Tibial artery (tissue), 4 donors: ENCODE measurements around the gene PRSS36.

ENCODE experiments used
- DNase-seq, 2 donors: peaks; one replicate each; pipeline ENCODE4 v3.0.0-alpha.2; 2019
- H3K27ac ChIP-seq, 2 donors: fragments of 200-600 bp; sonication (generic) in 1 of 2; 1 replicate in 1 of 2; 2 replicates in 1 of 2; pipeline ENCODE4 v1.5.1; 2018 to 2019; ENCODE audit warnings: mild to moderate bottlenecking in 1 of 2
- H3K27me3 ChIP-seq, 2 donors: fragments of 200-600 bp; sonication (generic) in 1 of 2; one replicate each; pipeline versions ENCODE4 v1.5.1 to v1.6.0; 2016 to 2019
- H3K36me3 ChIP-seq, 3 donors: fragments of 200-600 bp; sonication (generic) in 2 of 3; one replicate each; pipeline ENCODE4 v1.5.1; 2016 to 2019; ENCODE audit warnings: mild to moderate bottlenecking in 2 of 3
- H3K4me1 ChIP-seq, 4 donors: fragments of 200-600 bp; sonication (generic) in 2 of 4; 1 replicate in 3 of 4; 2 replicates in 1 of 4; pipeline ENCODE4 v1.5.1; 2016 to 2019
- H3K4me3 ChIP-seq, 2 donors: fragments of 200-600 bp; sonication (generic) in 1 of 2; 1 replicate in 1 of 2; 2 replicates in 1 of 2; pipeline ENCODE4 v1.5.1; 2018 to 2019; ENCODE audit warnings: mild to moderate bottlenecking in 2 of 2
- H3K9me3 ChIP-seq, 3 donors: fragments of 200-600 bp; sonication (generic) in 1 of 3; one replicate each; pipeline ENCODE4 v1.5.1; 2016 to 2019
- intact Hi-C: fragments of 100-400 bp; cut with DNase I; formaldehyde crosslinking; loops from one replicate; pipeline ENCODE4 v1.15.0; 2023; ENCODE audit warnings: low total_unique reads
- TF ChIP-seq, protein P1 (sequence below), 2 experiments: fragments of 200-600 bp in 1 of 2; fragments of 450-650 bp in 1 of 2; IDR thresholded peaks; one replicate each; pipeline ENCODE4 v1.5.1; 2017 to 2019; ENCODE audit warnings: antibody characterized with exemption in 2 of 2, mild to moderate bottlenecking in 1 of 2, moderate library complexity in 1 of 2

Gene PRSS36

GRCh38 chr16:31092330-31092729 lies 57.5 kb downstream of the PRSS36 start:
- Histone ChIP-seq H3K9me3 (no peaks in the 10 kb centered on the region), H3K4me3 (no peak overlapping the region), H3K36me3 (peaks cover 3 to 40% (median 25%) of the 10 kb centered on the region in 3 donors), H3K27me3 (no peaks in the 10 kb centered on the region), H3K27ac (no peak overlapping the region), H3K4me1 (peaks cover 0 to 22% (median 12%) of the 10 kb centered on the region in 4 donors)
- DNase-seq = no peak
- TF ChIP-seq, protein P1, sequence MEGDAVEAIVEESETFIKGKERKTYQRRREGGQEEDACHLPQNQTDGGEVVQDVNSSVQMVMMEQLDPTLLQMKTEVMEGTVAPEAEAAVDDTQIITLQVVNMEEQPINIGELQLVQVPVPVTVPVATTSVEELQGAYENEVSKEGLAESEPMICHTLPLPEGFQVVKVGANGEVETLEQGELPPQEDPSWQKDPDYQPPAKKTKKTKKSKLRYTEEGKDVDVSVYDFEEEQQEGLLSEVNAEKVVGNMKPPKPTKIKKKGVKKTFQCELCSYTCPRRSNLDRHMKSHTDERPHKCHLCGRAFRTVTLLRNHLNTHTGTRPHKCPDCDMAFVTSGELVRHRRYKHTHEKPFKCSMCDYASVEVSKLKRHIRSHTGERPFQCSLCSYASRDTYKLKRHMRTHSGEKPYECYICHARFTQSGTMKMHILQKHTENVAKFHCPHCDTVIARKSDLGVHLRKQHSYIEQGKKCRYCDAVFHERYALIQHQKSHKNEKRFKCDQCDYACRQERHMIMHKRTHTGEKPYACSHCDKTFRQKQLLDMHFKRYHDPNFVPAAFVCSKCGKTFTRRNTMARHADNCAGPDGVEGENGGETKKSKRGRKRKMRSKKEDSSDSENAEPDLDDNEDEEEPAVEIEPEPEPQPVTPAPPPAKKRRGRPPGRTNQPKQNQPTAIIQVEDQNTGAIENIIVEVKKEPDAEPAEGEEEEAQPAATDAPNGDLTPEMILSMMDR (IDR thresholded peaks at IDR 0.05) = no peak
- intact Hi-C loops = no loop called here

DNA sequence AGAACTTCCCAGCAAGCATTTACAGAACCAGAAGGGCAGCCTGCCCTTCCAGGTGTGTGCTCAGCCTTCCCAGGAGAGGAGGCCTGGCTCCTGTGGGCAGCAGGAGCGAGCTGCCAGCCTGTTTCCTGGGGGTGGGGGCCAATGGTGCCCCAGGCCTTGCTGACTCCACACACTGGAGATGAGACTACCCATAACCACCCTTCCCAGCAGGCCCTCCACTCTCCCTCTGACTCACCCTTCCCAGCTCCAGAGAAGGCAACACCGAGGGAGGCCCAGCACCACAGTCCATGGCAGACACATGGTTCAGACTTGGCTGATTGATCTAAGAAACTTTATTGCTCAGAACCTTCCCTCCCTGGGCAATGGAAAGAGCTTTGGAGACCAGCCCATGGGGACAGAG lies 59.3 kb downstream of the PRSS36 start:
- peaks cover 3 to 58% (median 42%) of the 10 kb centered on the region in 3 donors for H3K36me3 ChIP-seq
- intact Hi-C loops = no loop called here

GRCh38 chr16:31089199-31089598 lies 60.7 kb downstream of the PRSS36 start:
- no peaks in the 10 kb centered on the region for H3K27me3 ChIP-seq
- TF ChIP-seq, protein P1 (IDR thresholded peaks at IDR 0.05) = no peak
- H3K9me3 ChIP-seq = no peaks in the 10 kb centered on the region
- H3K27ac ChIP-seq = no peak overlapping the region
- peaks cover 3 to 70% (median 56%) of the 10 kb centered on the region in 3 donors for H3K36me3 ChIP-seq
- no peak for DNase-seq
- H3K4me3 ChIP-seq = no peak overlapping the region
- intact Hi-C loops = no loop called here
- H3K4me1 ChIP-seq = peaks cover 0 to 16% (median 12%) of the 10 kb centered on the region in 4 donors

More for the DNA sequence above, 59.3 kb downstream of the PRSS36 start:
- Histone ChIP-seq H3K27ac (no peak overlapping the region), H3K9me3 (no peaks in the 10 kb centered on the region), H3K4me1 (peaks cover 0 to 22% (median 12%) of the 10 kb centered on the region in 4 donors), H3K4me3 (no peak overlapping the region), H3K27me3 (no peaks in the 10 kb centered on the region)
- TF ChIP-seq, protein P1 (IDR thresholded peaks at IDR 0.05) = no peak
- DNase-seq = no peak
